ENCODE measurements around the gene HOXA9.

HOXA9 gene

DNA sequence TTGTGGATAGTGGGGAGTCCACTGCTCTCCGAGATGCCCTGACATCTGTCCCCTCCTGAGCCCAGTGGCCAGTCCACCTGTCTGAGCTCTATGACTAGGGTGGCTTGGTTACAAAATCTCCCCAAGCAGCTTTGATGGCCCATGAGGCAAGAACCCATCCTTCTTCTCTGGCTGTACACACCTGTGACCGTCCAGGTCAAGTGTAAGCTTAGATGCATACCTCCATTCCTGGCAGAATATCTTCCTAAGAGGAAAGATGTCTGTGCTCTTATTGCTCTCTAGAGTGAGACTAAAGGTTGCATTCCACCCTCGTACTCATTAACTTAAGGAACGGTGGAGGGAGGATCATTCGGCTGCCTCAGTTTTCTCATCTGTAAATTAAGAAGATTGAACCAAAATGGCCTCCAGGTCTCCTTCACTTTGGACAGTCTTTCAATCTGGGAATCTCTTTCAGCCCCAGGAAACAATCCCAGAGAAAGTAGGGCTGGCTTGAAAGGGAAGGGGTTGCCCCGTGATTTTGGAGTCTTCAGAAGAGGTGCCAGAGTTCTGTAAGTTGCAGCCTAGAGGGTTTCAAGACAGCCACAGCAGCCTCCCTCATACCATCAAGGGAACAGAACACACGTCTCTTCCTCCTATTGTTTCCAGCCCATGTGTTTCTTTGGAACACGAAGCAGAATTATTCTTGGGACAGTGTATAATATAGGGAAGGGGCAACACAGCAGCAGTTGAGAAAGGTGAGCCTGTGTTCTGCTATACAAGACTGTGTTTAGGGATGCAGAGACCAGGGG lies 40.2 kb downstream of the HOXA9 start:
- no peak for DNase-seq

DNA sequence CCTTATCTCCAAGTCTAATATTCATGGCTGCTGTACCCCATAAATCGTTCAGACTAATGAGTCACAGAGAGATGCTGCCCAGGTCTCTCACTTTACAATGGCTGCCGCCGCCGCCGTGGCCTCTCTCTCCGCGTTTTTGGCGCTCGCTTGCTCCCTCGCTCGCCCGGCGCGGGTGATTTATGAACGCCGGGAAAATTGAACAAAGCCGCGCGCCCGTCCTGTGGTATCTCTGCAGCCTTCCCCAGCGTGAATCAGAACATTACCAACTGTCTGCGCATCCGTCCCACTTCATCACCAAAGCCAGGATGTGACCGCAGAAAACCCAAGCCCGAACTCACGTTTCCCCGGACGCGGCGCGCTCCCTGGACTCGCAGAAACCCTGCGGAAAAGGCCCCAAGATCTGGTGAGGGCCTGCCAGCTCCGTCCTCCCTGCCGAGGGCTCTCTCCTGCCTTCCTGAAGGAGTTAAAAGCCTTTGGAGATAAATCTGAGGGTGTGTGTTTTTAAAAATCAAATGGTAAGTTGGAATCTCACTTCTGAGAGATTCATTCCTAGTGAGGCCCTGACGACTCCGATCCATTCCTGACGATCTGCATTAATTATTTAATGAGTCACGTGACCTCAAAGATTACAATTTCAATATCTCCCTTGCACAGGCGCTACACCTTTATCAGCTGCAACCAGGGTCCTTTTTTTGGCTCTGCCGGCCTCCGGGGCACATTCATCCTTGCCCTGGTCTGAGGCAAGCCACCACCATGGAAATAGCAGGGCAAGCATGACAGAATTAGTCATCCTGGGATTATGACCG lies 41.0 kb downstream of the HOXA9 start:
- no peak for DNase-seq

DNA sequence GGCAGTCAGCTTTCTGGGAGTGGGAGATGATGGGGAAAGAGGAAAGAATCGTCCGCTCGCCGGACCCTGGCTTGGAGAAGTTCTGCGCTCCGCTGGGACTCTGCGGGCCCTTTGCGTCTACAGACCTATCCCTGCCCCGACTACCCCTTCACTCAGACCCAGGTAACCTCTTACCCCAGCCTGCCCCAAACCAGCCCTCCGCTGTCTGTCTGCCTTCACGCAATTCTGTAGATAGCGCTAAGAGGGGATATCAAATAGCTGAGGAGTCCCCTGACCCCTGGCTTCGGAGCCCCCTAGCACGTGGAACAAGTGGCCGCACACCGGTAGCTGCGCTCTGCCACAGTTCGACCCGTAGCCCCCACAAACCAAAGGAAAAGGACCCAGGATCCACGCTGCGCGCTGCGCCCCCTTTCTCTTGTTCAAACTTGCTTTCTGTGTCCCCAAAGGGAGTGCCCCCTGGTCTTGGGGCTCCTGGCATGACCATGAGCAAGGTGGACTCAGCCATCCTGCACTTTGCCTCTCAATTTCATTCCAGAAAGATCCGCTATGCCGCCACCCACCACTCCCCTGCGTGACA lies 41.8 kb downstream of the HOXA9 start:
- DNase-seq: no peak

DNA sequence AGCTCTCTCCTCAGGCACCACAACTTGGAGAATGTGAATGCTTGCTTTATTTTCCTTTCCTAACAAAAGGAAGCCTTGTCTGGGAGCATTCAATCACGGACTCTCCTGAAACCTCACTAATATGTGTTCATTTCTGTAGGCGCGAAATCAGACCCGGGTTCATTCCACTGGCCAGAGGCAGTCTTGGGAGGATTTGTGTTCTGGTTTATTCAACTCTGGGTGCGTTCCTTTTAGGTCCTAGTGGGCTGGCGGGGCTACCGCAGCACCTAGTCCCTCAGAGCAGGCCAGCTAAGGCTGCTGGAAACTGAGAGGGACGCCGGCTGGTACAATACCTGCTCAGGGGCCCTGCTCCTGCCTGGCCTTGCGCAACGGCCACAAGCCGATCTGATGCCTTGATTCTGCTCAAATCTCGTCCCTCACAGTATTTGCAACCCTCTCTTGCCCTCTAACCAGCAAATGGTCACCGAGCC lies 42.3 kb downstream of the HOXA9 start:
- DNase-seq: no peak

DNA sequence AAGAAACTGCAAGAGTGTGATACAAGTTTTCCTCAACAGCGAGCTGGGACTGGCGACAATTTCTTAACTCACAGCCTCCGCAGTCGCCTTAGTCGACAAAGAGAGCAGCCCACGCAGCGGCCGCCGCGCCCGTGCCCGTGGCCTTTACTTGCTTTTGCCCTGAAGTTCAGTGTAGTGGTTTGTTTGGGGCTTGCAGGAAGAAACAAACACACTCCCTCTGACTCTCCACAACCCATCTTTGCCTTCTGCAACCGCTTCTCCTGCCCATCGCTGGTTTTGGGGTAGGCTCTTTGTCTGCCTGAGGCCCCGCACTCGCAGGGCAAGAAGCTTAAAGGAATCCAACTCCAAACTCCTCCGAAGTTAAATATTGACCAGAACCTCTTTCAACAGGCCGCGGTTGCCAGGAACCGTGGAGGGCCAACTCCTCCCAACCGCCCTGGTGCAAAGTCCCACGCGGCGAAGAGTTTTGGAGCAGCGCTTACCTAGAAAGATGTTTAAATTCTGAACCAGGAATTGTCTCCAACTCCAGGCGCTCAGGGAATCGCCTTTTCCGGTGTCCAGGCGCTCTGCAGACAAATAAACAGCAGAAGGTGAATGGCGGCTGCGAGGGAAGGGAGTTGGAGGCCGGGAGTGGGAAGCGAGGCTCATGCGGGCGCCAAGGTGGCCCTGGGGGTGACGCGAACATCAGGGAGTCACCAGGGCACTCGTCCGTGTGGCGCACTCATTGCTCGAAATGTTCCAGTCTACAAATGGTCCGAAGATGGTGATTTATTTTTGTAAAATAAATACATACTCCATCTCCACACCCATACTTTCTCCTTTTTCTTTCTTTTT lies 43.0 kb downstream of the HOXA9 start:
- no peak for DNase-seq

DNA sequence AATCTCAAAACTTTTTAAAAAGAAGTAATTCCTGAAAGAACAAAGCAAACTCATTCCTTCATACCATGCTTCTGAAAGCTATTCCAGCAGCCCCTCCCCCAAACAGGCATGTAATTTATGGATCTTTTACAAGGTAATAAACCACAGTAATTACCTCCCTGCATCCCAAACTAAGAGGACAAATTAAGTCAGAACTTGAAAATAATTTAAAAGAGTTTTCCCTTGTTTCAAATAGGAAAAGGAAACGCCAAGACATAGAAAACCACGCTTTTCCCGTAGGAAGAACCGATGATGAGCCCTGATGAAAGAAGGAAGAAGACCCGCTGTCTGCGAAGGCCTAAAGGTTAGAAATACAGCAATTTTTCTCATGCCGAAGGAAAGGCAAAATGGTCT lies 43.7 kb downstream of the HOXA9 start:
- no peak for DNase-seq

DNA sequence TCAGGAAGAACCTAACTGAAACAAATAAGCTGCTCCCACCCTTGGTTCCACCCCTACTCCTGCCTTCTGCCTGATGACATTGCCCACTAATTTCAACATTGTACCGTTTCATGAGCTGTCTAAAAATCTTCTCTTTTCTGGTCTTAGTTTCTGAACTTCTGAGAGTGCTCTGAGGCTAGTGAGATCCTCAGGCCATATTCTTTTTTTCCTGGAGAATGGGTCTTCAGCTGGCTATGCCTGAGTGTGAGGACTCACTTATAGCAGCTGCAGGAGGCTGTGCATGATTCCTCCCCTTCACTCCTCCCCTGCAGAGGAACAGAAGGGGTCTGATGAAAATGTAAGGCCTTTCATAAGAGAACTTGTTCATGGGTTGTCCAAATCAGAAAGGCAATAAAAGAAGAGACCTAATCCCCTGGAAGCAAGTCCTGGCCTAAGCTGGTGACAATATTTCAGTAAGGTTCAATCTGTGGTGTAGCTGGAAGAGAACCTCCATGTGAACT lies 45.9 kb downstream of the HOXA9 start:
- no peak for DNase-seq

DNA sequence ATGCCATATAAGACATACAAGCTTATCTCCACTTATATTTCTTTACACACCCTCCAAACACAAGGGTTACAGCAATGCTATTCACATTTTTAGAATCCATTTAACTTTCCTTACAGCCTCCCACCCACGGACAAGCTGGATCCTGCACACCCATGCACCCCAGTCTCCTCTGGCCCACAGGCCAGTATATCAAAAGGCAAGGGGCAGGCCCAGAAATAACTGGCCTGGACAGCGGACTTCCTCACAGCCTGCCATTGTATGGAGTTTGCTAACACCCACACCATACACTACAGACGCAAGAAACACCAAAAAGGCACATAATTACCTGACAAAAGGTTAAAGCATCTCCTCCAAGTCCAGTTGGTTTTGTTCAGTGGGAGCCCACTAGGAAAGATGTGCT lies 46.8 kb downstream of the HOXA9 start:
- DNase-seq: no peak

DNA sequence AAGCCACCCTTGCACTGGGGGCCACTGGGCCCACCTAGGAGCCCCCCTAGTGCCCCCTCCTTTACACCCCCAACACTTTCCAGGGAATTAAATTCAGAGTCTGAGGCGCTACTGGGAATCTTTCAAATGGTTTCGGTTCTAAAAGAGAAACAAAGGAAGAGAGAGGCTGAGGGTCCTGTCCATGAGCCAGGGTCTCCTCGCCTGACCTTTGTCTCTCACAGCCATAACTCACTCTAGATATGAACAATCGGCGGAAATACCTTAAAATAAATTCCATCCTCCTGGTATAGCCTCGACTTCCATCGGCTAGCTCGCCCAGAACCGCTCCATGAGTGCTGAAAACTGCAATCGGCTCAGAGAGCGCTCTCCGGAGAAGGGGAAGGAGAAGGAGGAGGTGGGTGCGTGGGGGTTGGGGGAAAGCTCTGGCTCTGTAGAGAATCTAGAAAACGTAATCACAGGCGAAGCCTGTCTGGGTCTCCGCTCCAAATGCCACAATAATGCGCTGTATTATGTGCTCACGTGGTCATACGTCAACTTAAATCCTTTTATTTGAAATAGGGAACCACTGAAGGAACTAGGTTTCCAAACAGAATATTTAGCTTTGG lies 47.3 kb downstream of the HOXA9 start:
- DNase-seq: no peak

DNA sequence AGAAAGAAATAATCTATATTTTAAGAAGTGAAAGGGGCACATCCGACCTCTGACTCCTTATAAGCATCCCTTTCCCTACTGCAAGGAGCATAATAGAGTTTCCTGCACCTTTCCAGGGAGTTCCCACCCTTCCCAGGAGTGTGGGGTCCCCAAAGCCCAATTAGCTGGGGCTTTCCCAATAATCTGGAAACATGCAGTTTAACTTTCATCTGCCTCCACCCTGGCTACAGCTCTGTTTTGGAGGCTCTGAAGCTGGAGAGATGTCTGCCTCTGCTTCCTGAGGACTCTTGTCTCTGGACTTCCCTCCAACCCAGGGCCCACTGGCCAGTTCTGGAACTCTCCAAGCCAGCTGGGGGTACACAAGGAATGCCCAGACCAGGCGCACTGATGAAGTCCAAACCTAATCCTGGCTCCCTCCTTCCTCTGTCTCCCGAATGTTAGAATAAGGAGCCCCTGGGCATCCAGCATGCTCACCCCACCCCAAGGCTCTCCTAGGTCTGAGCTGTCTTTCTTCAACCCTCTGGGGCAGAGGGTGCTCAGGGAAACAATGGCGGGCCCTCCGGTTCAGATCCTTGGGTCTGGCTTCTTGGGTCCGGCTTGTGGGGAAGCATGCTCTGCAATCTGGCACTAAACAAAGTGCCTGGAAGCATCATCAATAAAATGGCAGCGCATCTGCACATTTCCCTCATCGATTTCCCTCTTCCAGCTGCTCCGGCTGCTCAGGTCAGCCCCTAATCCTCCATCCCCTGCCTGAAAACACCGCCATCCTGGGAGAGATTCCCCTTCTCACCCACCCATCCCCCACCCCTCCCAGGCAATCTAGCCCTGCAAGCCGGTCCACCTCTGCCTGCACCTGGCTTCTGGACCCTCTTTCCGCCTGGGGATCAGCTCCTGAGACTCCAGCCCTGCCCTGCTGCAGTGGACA lies 48.1 kb downstream of the HOXA9 start:
- no peak for DNase-seq

DNA sequence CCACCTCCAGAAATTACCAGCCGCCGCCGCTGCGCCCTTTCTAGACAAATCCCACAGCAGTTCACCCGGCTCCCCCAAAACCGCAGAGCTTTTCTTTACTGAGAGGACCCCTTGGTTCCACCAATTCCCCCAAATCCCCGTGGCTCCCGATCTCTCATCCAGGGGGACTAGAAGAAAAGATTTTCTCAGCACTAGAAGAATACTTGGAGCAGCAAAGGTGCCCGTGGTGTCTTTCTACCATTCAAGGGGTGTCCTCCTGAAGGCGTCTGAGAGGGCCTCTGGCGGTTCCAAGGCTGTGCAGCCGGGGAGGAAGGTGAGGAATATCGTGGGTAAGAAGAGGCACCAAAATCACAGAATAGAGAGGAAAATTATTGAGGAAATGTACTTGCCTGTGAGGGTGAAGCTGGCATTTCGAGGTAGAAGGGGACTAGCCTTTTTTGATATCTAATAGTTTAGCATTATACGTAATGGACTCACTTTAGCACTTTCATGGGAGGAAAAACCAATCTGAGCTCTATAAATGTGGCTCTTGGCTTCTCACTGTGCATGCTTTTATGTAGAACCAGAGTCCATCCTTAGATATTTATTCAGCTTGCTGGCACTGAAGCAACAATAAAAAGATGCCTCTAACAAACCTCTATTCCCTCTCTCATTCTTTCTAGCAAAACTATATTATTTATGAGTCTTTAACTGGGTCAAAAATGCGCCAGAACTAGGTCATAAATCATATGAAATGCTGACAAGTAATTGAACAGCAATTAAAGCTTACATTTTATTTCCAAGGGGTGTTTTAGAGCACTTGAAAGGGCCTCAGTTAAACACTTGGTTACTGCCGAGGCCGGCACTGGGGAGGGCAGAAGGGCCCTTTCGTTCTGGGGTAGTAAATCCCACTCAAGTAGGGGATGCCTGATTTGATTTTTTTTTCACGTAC lies 49.0 kb downstream of the HOXA9 start:
- no peak for DNase-seq

DNA sequence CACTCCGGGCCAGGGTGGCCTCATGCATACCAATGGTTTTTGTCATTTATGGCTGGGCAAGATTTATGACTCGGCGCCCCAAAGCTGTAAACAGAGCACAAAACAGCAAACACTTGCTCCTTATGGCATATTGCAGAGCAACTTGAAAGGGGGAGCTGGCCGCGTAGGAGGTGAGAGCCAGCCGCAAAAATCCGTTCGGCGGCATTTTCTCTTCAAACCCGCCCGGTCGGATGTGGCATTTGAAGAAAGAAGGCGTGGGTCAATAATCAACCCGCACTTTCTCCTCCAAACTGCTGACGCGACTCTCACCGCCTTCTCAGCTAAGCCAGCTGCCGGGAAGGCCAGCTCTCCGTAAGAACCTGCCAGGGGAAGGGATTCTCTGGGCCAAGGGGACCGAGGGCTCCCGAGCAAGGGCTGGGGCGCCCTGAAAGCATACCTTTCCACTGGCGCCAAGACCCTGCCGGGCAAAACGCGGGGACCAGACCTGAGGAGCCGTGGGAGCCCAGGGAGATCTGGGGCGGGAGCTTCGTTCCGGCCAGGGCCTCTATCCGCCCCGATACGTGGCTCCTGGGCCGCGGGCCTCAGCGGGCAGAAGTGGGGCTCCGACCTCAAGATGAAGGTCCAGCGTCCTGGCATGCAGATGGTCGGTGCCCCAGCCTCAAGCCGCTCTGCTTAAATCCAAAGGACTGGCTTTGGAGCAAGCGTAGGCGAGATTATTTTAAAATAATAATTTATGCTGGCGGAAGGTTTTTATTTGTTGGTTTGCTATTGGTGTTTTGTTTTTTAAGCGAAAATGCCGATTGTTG lies 49.9 kb downstream of the HOXA9 start:
- DNase-seq: no peak

DNA sequence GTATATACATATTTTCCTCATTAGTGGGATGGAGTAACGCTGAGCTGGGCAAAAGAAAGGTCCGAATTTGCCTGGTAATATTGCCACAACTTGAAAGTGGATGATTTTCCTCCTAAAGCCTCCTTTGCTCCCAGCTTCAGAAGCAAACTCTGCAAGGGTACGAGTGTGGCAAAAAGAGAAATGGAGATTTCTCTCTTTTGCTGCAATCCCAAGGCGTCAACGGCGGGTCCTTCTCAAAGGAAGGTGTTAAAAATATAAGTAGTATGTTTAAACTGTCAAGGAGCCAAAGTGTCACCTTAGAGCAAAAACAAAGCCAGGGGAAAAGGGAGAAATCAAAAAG lies 50.5 kb downstream of the HOXA9 start:
- DNase-seq: no peak

DNA sequence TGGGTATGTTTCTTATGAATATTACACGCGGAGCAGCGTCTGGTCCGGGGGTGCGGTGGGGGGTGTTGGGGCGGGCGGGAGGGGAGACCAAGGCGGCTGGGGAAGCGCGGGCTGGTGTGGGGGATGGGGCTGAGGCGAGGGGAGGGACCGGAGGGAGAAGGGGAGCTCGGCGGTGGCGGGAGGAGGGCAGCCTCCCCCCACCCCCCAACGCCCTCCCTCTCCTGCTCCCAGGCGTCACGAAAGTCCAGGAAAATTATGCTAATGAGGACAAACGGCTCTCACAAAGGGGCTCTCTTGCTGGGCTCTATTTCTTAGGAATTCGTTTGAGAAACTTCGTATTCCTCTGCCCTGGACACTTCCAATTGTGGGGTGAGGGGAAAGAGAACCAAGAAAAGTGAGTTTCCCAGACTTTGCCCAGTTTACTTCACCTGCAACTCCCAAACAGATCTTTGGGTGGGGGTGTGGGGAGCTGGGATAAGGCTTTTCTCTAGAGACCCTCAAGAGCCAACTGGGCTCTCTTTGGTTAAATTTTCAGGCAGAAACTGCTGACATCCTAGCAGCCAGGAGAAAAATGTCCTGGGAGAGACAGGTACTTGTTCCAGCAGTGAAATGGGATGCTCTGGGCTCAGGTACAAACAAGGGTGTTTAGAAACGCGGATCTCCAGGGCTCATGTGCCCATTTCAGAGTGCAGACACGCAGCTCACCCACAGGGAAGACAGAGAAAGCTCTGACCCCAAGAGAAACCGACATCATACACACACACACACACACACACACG lies 51.2 kb downstream of the HOXA9 start:
- DNase-seq: no peak

DNA sequence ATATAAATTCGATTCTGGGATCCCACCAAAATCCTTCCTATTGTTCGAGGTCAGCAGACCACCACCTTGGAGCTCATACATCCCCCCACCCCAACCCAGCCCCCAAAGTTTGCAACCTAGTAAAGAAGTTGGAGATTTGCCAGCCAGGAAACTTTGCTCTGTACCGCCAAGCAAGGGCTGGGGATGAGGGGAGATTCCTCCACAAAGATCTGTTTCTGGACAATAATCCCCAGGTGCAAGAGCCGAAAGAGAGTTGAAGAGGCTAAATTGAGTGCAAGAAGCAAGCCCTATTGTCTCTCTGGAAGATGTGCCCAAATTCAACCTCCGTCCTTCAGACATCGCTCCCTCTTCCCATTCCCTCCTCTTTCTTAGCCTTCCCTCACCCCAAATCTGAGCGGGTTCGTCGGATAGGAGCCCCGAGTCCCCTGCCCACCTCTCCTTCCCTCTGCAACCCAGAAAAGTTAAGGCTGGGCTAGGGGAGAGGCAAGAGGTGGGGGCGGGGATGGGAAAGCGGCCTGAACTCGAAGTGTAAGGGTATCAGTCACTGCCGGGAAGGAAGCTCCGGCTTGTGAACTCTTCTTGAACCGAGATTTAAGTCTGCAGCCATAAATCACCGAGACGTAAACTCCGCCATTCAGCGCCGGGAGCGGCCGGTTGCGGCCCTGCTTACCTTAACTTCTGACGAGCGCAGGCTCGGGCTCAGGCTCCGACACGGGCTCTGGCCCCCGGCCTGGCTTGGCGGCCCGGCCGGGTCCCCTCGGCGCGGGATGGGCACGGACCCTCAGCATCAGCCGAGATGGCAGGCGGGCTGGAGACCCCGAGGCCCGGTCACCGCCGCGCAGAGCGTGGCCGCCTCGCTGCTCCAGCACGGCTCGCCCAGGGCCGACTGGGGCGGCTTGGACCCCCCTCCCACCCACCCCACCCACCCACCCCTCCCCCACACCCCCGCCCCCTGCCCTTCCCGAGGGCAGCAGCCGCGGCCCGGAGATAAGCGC lies 52.1 kb downstream of the HOXA9 start:
- DNase-seq: no peak
